ENCODE results near the gene ICAM5. TPM values are rescaled to one million over a fixed set of nuclear protein-coding genes. Genes with fewer than 3 reads are reported as not detected.

Gene ICAM5
- total RNA-seq, 1 experiment from 2014 or later = 1.6 TPM

GRCh38 chr19:10277795-10278589 lies 11.8 kb upstream of the ICAM5 start:
- H2BK15ac ChIP-seq (ENCODE audit: low read depth, low read length) = no peak overlapping the region

More at GRCh38 chr19:10277795-10278589, 11.8 kb upstream of the ICAM5 start:
- no peaks in the 10 kb centered on the region for H3K23me2 ChIP-seq (ENCODE audit: insufficient read length, low read depth, low read length, poor library complexity, severe bottlenecking)
- H3K9me3 Mint-ChIP-seq = no peaks in the 10 kb centered on the region
- H2BK20ac ChIP-seq (ENCODE audit: low read depth, low read length, poor library complexity, severe bottlenecking) = no peak overlapping the region
- H4K8ac ChIP-seq (replicated peaks; ENCODE audit: insufficient read length, low read depth, low read length) = no peak overlapping the region
- no peaks in the 10 kb centered on the region for H4K20me1 ChIP-seq (ENCODE audit: control insufficient read depth, insufficient read depth, insufficient read length)
- no peak overlapping the region for H2AK5ac ChIP-seq (ENCODE audit: insufficient read length, low read length)
- H3K9ac ChIP-seq (ENCODE audit: extremely low read depth, insufficient read length, low read length) = no peak overlapping the region
- no peak overlapping the region for H2AFZ ChIP-seq (ENCODE audit: low read length)
- H3K9me3 ChIP-seq (ENCODE audit: control insufficient read depth, low read depth, low read length) = no peaks in the 10 kb centered on the region
- no peaks in the 10 kb centered on the region for H3K27me3 ChIP-seq (ENCODE audit: insufficient read depth, low read length)
- H3K4ac ChIP-seq (ENCODE audit: low read depth, low read length) = no peak overlapping the region
- peaks cover 0 to 5% of the 10 kb centered on the region in 2 experiments; a peak in 1 of 4 replicates for H3K4me1 Mint-ChIP-seq
- no peaks in the 10 kb centered on the region for H3K4me1 ChIP-seq (ENCODE audit: insufficient read depth, low read length)
- no peak overlapping the region for H3K4me2 ChIP-seq (ENCODE audit: insufficient read depth, insufficient read length, low read length)
- TF ChIP-seq, protein P1, sequence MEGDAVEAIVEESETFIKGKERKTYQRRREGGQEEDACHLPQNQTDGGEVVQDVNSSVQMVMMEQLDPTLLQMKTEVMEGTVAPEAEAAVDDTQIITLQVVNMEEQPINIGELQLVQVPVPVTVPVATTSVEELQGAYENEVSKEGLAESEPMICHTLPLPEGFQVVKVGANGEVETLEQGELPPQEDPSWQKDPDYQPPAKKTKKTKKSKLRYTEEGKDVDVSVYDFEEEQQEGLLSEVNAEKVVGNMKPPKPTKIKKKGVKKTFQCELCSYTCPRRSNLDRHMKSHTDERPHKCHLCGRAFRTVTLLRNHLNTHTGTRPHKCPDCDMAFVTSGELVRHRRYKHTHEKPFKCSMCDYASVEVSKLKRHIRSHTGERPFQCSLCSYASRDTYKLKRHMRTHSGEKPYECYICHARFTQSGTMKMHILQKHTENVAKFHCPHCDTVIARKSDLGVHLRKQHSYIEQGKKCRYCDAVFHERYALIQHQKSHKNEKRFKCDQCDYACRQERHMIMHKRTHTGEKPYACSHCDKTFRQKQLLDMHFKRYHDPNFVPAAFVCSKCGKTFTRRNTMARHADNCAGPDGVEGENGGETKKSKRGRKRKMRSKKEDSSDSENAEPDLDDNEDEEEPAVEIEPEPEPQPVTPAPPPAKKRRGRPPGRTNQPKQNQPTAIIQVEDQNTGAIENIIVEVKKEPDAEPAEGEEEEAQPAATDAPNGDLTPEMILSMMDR (conservative IDR thresholded peaks at IDR 0.05) = no peak
- no peak overlapping the region for H3K14ac ChIP-seq (ENCODE audit: insufficient read depth, low read length)
- no peak overlapping the region for H3K56ac ChIP-seq (ENCODE audit: insufficient read length, low read depth, low read length)
- H2BK120ac ChIP-seq (ENCODE audit: low read depth, low read length, poor library complexity, severe bottlenecking) = no peak overlapping the region
- H3K79me2 ChIP-seq (ENCODE audit: insufficient read depth, low read length) = no peaks in the 10 kb centered on the region
- no peak overlapping the region for H4K91ac ChIP-seq (ENCODE audit: insufficient read length, low read depth, low read length)
- H3K27me3 Mint-ChIP-seq (ENCODE audit: low read depth) = peaks cover 19% of the 10 kb centered on the region
- H3K79me1 ChIP-seq (ENCODE audit: insufficient read depth, low read depth, low read length, poor library complexity, severe bottlenecking) = no peaks in the 10 kb centered on the region
- H3K23ac ChIP-seq (ENCODE audit: insufficient read length, low read depth, low read length) = no peak overlapping the region
- no peak overlapping the region for H2BK12ac ChIP-seq (ENCODE audit: insufficient read length, low read depth, low read length)
- H3K4me3 Mint-ChIP-seq = no peak overlapping the region
- no peak overlapping the region for H4K5ac ChIP-seq (ENCODE audit: insufficient read length, low read depth, low read length)
- no peaks in the 10 kb centered on the region; a peak in 1 of 7 replicates for H3K36me3 Mint-ChIP-seq (ENCODE audit: insufficient read depth in 1 of 3, low read depth in 3 of 3)
- no peak overlapping the region for H3K18ac ChIP-seq (ENCODE audit: insufficient read length, low read depth, low read length)
- H3T11ph ChIP-seq (ENCODE audit: low read length) = no peak overlapping the region
- H3K27ac ChIP-seq (ENCODE audit: insufficient read length, low read depth, low read length) = no peak overlapping the region
- no CpG with 5 or more reads among the region's 9 CpGs for WGBS (ENCODE audit: extremely low coverage, insufficient read length, low lambda C conversion rate)
- no peak for DNase-seq
- no peak overlapping the region for H2BK5ac ChIP-seq (ENCODE audit: insufficient read length, low read length)
- no peak overlapping the region; a peak in 1 of 7 replicates for H3K27ac Mint-ChIP-seq
